ENCODE measurements around the gene HCAR1. TPM values are rescaled to one million over a fixed set of nuclear protein-coding genes. Genes with fewer than 3 reads are reported as not detected.

Gene HCAR1
- total RNA-seq, 1 donor, result 0.27 TPM

Small RNA genes lying within 50 kb of the gene (small RNA-seq; reads per million reads assigned to genes)
- not detected for gene AC026333.2
- gene RF00019, result not detected

Other genes with a start within 250 kb of the HCAR1 start
- gene ZCCHC8, start 229.9 kb downstream of the HCAR1 start, total RNA-seq, result 16.4 TPM
- 41.7 TPM for gene RSRC2, start 203.9 kb downstream of the HCAR1 start, total RNA-seq
- 24.8 TPM for gene KNTC1, start 203.6 kb downstream of the HCAR1 start, total RNA-seq
- under 0.01 TPM for gene HCAR2, start 27.5 kb downstream of the HCAR1 start, total RNA-seq
- gene HCAR3, start 14.0 kb downstream of the HCAR1 start, total RNA-seq, result under 0.01 TPM
- 22.4 TPM for gene DENR, start 22.0 kb upstream of the HCAR1 start, total RNA-seq
- gene CCDC62, start 43.7 kb upstream of the HCAR1 start, total RNA-seq, result 1.9 TPM
- 34.7 TPM for gene HIP1R, start 104.6 kb upstream of the HCAR1 start, total RNA-seq
- gene VPS37B, start 165.3 kb upstream of the HCAR1 start, total RNA-seq, result 105 TPM
- 9.2 TPM for gene ABCB9, start 235.6 kb upstream of the HCAR1 start, total RNA-seq
- gene OGFOD2, start 244.4 kb upstream of the HCAR1 start, total RNA-seq, result 35.0 TPM
- 83.5 TPM for gene ARL6IP4, start 249.8 kb upstream of the HCAR1 start, total RNA-seq